K562 (cell line): ENCODE results near the gene ABCG1. TPM values are rescaled to one million over a fixed set of nuclear protein-coding genes. Genes with fewer than 3 reads are reported as not detected.

Experiments used
- ATAC-seq: fragments of 200-7000 bp; cut with Tn5 transposase; 3 replicates; pipeline ENCODE4 v1.9.1; 2020; ENCODE audit warnings: moderate library complexity
- BruUV-seq: library from RNA; stranded (reverse); fragments of 400-500 nt; replicated peaks from 2 replicates; lab custom pipeline; 2021; lab: Mats Ljungman, UMichigan
- CTCF ChIA-PET: fragments of 300-600 bp; formaldehyde crosslinking; extraction: SDS; loops from one replicate; lab custom pipeline; 2021; ENCODE audit warnings: low intra/inter-chr PET ratio; lab: Yijun Ruan, JAX
- POLR2A ChIA-PET: fragments of 300-600, 350-650 bp; sonication (Branson Sonifier 250); formaldehyde crosslinking; extraction: SDS; loops from one replicate; lab custom pipeline; 2021; ENCODE audit warnings: antibody characterized with exemption, inconsistent platforms; lab: Yijun Ruan, JAX
- DNase-seq, 4 experiments: peaks; one replicate each; pipeline versions ENCODE4 v3.0.0 to v3.0.0-alpha.2; 2011 to 2018; ENCODE audit warnings: low spot score in 3 of 4, mixed read lengths in 3 of 4; ENCODE audit errors: extremely low read depth in 1 of 4
- FAIRE-seq: peaks from 2 replicates; lab custom pipeline; 2011; peaks lifted over from hg19 to GRCh38; lab: Jason Lieb, UNC
- H2AFZ ChIP-seq: 2 replicates; pipeline ENCODE4 v1.6.0; 2011; ENCODE audit warnings: low read depth, low read length, control low read depth, inconsistent platforms
- H3K27ac ChIP-seq: fragments of 200-600 bp; 3 replicates; pipeline ENCODE4 v1.8.0; 2011; ENCODE audit warnings: low read depth, mild to moderate bottlenecking, control low read depth, inconsistent platforms, low read length, moderate library complexity, mixed read lengths; ENCODE audit errors: extremely low read depth
- H3K27me3 ChIP-seq, 2 experiments: fragments of 300-600 bp in 1 of 2; 2 replicates in 1 of 2; 3 replicates in 1 of 2; pipeline versions ENCODE4 v1.6.0 to v1.8.0; 2011; ENCODE audit warnings: inconsistent platforms in 2 of 2, low read length in 2 of 2, mild to moderate bottlenecking in 1 of 2, mixed read lengths in 1 of 2, moderate library complexity in 1 of 2; ENCODE audit not compliant: control insufficient read depth in 2 of 2, insufficient read depth in 2 of 2
- H3K36me3 ChIP-seq: fragments of 300-600 bp; 3 replicates; pipeline ENCODE4 v1.8.0; 2011; ENCODE audit warnings: mild to moderate bottlenecking, low read length, inconsistent platforms; ENCODE audit not compliant: control insufficient read depth, insufficient read depth
- H3K4me1 ChIP-seq, 2 experiments: fragments of 200-600 bp in 1 of 2; replicated peaks in 1 of 2; 2 replicates in 1 of 2; 3 replicates in 1 of 2; pipeline versions ENCODE4 v1.5.1 to v1.8.0; 2011; ENCODE audit warnings: inconsistent platforms in 2 of 2, low read length in 2 of 2, mild to moderate bottlenecking in 1 of 2, mixed read lengths in 1 of 2, moderate library complexity in 1 of 2; ENCODE audit not compliant: control insufficient read depth in 2 of 2, insufficient read depth in 2 of 2
- H3K4me2 ChIP-seq: 2 replicates; pipeline ENCODE4 v1.6.1; 2011; ENCODE audit warnings: low read length, control low read depth, inconsistent platforms, mixed read lengths; ENCODE audit not compliant: insufficient read depth
- H3K4me3 ChIP-seq: fragments of 200-600 bp; sonication (generic), shearing (Covaris generic); 2 replicates; pipeline ENCODE4 v1.5.1; 2016; ENCODE audit warnings: control low read depth, inconsistent platforms
- H3K79me2 ChIP-seq: fragments of 200-600 bp; 3 replicates; pipeline ENCODE4 v1.8.0; 2011; ENCODE audit warnings: low read length, inconsistent platforms; ENCODE audit not compliant: control insufficient read depth, insufficient read depth
- H3K9ac ChIP-seq, 2 experiments: 2 replicates each; pipeline versions ENCODE4 v1.6.0 to v1.6.1; 2011; ENCODE audit warnings: low read depth in 2 of 2, low read length in 2 of 2, control low read depth in 1 of 2, inconsistent platforms in 1 of 2, mild to moderate bottlenecking in 1 of 2, mixed read lengths in 1 of 2; ENCODE audit not compliant: insufficient read depth in 1 of 2
- H3K9me1 ChIP-seq: one replicate; pipeline ENCODE4 v1.6.0; 2011; ENCODE audit warnings: inconsistent platforms, mild to moderate bottlenecking, low read length, moderate library complexity; ENCODE audit not compliant: control insufficient read depth, insufficient read depth
- H3K9me3 ChIP-seq: replicated peaks from 2 replicates; pipeline ENCODE4 v1.5.1; 2011; ENCODE audit warnings: low read depth, low read length, inconsistent platforms; ENCODE audit not compliant: control insufficient read depth, insufficient read depth
- H4K20me1 ChIP-seq: replicated peaks from 2 replicates; pipeline ENCODE4 v1.6.1; 2011; ENCODE audit warnings: low read length, inconsistent platforms, mixed read lengths; ENCODE audit not compliant: control insufficient read depth, insufficient read depth
- AFF4 ChIP-seq: sonication (generic); formaldehyde crosslinking; IDR thresholded peaks from 2 replicates; pipeline ENCODE4 v1.8.0; 2023; ENCODE audit warnings: mild to moderate bottlenecking, missing genetic modification reagents
- BDP1 ChIP-seq: IDR thresholded peaks from 3 replicates; pipeline ENCODE4 v1.6.1; 2011; ENCODE audit not compliant: insufficient read length, insufficient read depth
- CLOCK ChIP-seq: fragments of 250-450 bp; sonication (Bioruptor Pico); IDR thresholded peaks from 2 replicates; pipeline ENCODE4 v1.4.0; 2020; ENCODE audit warnings: mild to moderate bottlenecking, moderate library complexity, borderline replicate concordance
- IFI16 ChIP-seq: fragments of 250-450 bp; sonication (Bioruptor Pico); IDR thresholded peaks from 2 replicates; pipeline ENCODE4 v2.1.2; 2022; ENCODE audit warnings: mild to moderate bottlenecking, inconsistent platforms
- PYGO2 ChIP-seq: fragments of 450-650 bp; IDR thresholded peaks from 2 replicates; pipeline ENCODE4 v1.6.1; 2016; ENCODE audit warnings: mild to moderate bottlenecking, missing genetic modification characterization, moderate library complexity, missing compliant biosample characterization
- SPI1 ChIP-seq: IDR thresholded peaks from 2 replicates; pipeline ENCODE4 v1.6.1; 2011; ENCODE audit warnings: low read depth, low read length, control low read depth, borderline replicate concordance
- TOE1 ChIP-seq, 2 experiments: fragments of 450-650 bp in 1 of 2; sonication (generic) in 1 of 2; formaldehyde crosslinking in 1 of 2; IDR thresholded peaks; 2 replicates each; pipeline versions ENCODE4 v1.7.1 to v1.8.0; 2016 to 2022; ENCODE audit warnings: borderline replicate concordance in 2 of 2, mild to moderate bottlenecking in 2 of 2, antibody characterized with exemption in 1 of 2, inconsistent platforms in 1 of 2, low read depth in 1 of 2, missing genetic modification reagents in 1 of 2, moderate library complexity in 1 of 2
- TRIM25 ChIP-seq: fragments of 450-650 bp; IDR thresholded peaks from 2 replicates; pipeline ENCODE4 v1.7.0; 2016; ENCODE audit warnings: borderline replicate concordance
- YY1 ChIP-seq, 3 experiments: IDR thresholded peaks; 2 replicates each; pipeline ENCODE4 v1.6.1; 2011; ENCODE audit warnings: low read length in 2 of 3, mild to moderate bottlenecking in 2 of 3, moderate library complexity in 2 of 3, borderline replicate concordance in 1 of 3, control low read depth in 1 of 3, low read depth in 1 of 3; ENCODE audit not compliant: insufficient read depth in 3 of 3, insufficient replicate concordance in 2 of 3, control insufficient read depth in 1 of 3, insufficient read length in 1 of 3; ENCODE audit errors: extremely low read depth in 1 of 3
- ZNF3 ChIP-seq: fragments of 250-450 bp; sonication (Bioruptor Pico); IDR thresholded peaks from 2 replicates; pipeline ENCODE4 v1.5.0; 2021; ENCODE audit warnings: mild to moderate bottlenecking, moderate library complexity
- ZNF354B ChIP-seq: fragments of 250-450 bp; sonication (Bioruptor Pico); IDR thresholded peaks from 2 replicates; pipeline ENCODE4 v1.4.0; 2020
- WGBS: fragments of 100-300 bp; shearing (Covaris generic); methylation state at CpG from one replicate; pipeline ENCODE4 v1.1.6; 2016; ENCODE audit warnings: low coverage, mixed read lengths; ENCODE audit not compliant: insufficient coverage; ENCODE audit errors: missing lambda C conversion rate; 5-methylcytosine and 5-hydroxymethylcytosine counted together
- in situ Hi-C: fragments of 300-500 bp; cut with MboI; formaldehyde crosslinking; loops from 4 replicates; pipeline ENCODE4 v1.15.0; 2018; ENCODE audit warnings: inconsistent platforms, mixed read lengths
- intact Hi-C: fragments of 100-400 bp; cut with micrococcal nuclease; formaldehyde crosslinking; loops from 2 replicates; pipeline ENCODE4 v1.14.2; 2022
- polyA plus RNA-seq, 8 experiments: library from polyadenylated mRNA; depleted of rRNA in 4 of 8; stranded (reverse) in 5 of 8; unstranded in 3 of 8; fragments of >200 nt; fragmentation: Nextera tagmentation in 2 of 8; fragmentation: Illumina TruSeq in 1 of 8; extraction: Ambion mirVana in 2 of 8; extraction: Trizol in 1 of 8; gene quantifications; 2 replicates each; pipeline versions ENCODE4 v1.2.1 to v1.2.3, GENCODE V29; 2011 to 2014; ENCODE audit warnings: inconsistent platforms in 1 of 8, missing spikeins in 1 of 8
- total RNA-seq, 7 experiments: library from RNA; depleted of rRNA in 6 of 7; stranded (reverse); fragments of >200 nt in 6 of 7; fragmentation: Illumina TruSeq in 2 of 7; extraction: Trizol in 2 of 7; gene quantifications; 2 replicates each; pipeline versions ENCODE4 v1.2.1 to v1.2.3, GENCODE V29; 2011 to 2021; ENCODE audit warnings: low replicate concordance in 1 of 7

The ABCG1 gene
- total and polyA plus RNA-seq, 9 of the 15 experiments (the other 6 are each of a cell fraction or from before 2014, with no cell fraction given) = 0.04 to 0.09 TPM; not detected in 7

GRCh38 chr21:42282715-42283114 lies 63.8 kb downstream of the ABCG1 start:
- no peak overlapping the region for H2AFZ ChIP-seq
- ChIA-PET POLR2A (interaction anchor here (0.6 kb wide), 1 partner anchor 12 kb away, joined by 3 read pairs; no protein-coding TSS in a partner anchor), CTCF (no interaction called here)
- no peak overlapping the region for H3K9ac ChIP-seq
- no peak overlapping the region for H3K27ac ChIP-seq
- FAIRE-seq = no peak
- intact Hi-C loops = no loop called here
- no peaks in the 10 kb centered on the region for H3K36me3 ChIP-seq
- no peak overlapping the region for H3K4me2 ChIP-seq
- H4K20me1 ChIP-seq = peaks cover 24% of the 10 kb centered on the region; the same call in 1 of the 2 replicates
- ATAC-seq = no peak
- no peak overlapping the region for H3K4me3 ChIP-seq
- no peak for DNase-seq
- no peaks in the 10 kb centered on the region for H3K9me3 ChIP-seq
- no peaks in the 10 kb centered on the region for H3K79me2 ChIP-seq
- no peaks in the 10 kb centered on the region for H3K4me1 ChIP-seq
- peaks cover 43 to 83% of the 10 kb centered on the region in 2 experiments for H3K27me3 ChIP-seq
- in situ Hi-C loops = no loop called here
- under 1% methylated on average over 12 of the region's 12 CpGs for WGBS
- BruUV-seq = no TSS peak
- peaks cover 3% of the 10 kb centered on the region for H3K9me1 ChIP-seq
- no peak for TF ChIP-seq IFI16
- TF ChIP-seq PYGO2 = no peak
- no peak for TF ChIP-seq BDP1
- TF ChIP-seq TOE1 (IDR thresholded peaks at IDR 0.05; ENCODE audit: borderline replicate concordance) = no peak
- no peak for TF ChIP-seq TOE1 (CRISPR knock-in tag; IDR thresholded peaks at IDR 0.05; ENCODE audit: borderline replicate concordance, low read depth)
- TF ChIP-seq AFF4 (CRISPR knock-in tag) = no peak
- no peak for TF ChIP-seq ZNF3 (CRISPR knock-in tag)
- TF ChIP-seq TRIM25 = no peak
- TF ChIP-seq SPI1 = no peak
- TF ChIP-seq CLOCK (CRISPR knock-in tag) = no peak
- no peak for TF ChIP-seq ZNF354B (CRISPR knock-in tag)
- no peak for TF ChIP-seq YY1 (IDR thresholded peaks at IDR 0.05; ENCODE audit: borderline replicate concordance in 1 of 3, control insufficient read depth in 1 of 3, extremely low read depth in 1 of 3, insufficient read depth in 3 of 3, insufficient read length in 1 of 3, insufficient replicate concordance in 2 of 3, low read depth in 1 of 3, low read length in 2 of 3)
